Daoy (cell line): ENCODE measurements around the gene ELL3. TPM values are rescaled to one million over a fixed set of nuclear protein-coding genes. Genes with fewer than 3 reads are reported as not detected.

ENCODE experiments used
- DNase-seq: peaks from one replicate; pipeline ENCODE4 v3.0.0-alpha.2; 2015; ENCODE audit warnings: low read depth
- total RNA-seq: library from RNA; depleted of rRNA; stranded (reverse); fragments of >200 nt; shearing (Covaris generic); gene quantifications from 2 replicates; pipeline ENCODE4 v1.2.3, GENCODE V29; 2014; rRNA removed

ELL3 gene
- total RNA-seq, 1 experiment from 2014 or later: 1.2 TPM

- DNase-seq: no peak
These were observed 53.6 kb downstream of the ELL3 start for GRCh38 chr15:43723151-43723550.

Other genes starting within 250 kb of the ELL3 start
- gene PPIP5K1, start 186.8 kb downstream of the ELL3 start, total RNA-seq: 6.5 and 10.6 TPM in 2 replicates
- gene CKMT1B, start 182.9 kb downstream of the ELL3 start, total RNA-seq: 3.4 and 6.5 TPM in 2 replicates
- gene STRC, start 158.2 kb downstream of the ELL3 start, total RNA-seq: not detected in 2 replicates
- gene CATSPER2, start 128.1 kb downstream of the ELL3 start, total RNA-seq: 2.3 and 3.8 TPM in 2 replicates
- 2.2 TPM in 1 of 2 replicates, not detected in the other for gene CKMT1A, start 83.1 kb downstream of the ELL3 start, total RNA-seq
- 104 and 115 TPM in 2 replicates for gene PDIA3, start 30.5 kb downstream of the ELL3 start, total RNA-seq
- 644 and 700 TPM in 2 replicates for gene SERF2, start 15.4 kb upstream of the ELL3 start, total RNA-seq
- 0.11 TPM in 1 of 2 replicates, not detected in the other for gene SERINC4, start 23.3 kb upstream of the ELL3 start, total RNA-seq
- 14.5 and 26.3 TPM in 2 replicates for gene HYPK, start 23.6 kb upstream of the ELL3 start, total RNA-seq
- 37.6 and 43.4 TPM in 2 replicates for gene MFAP1, start 47.7 kb upstream of the ELL3 start, total RNA-seq
- gene WDR76, start 50.0 kb upstream of the ELL3 start, total RNA-seq: 30.7 and 40.7 TPM in 2 replicates